Measurements from ENCODE around the gene SAC3D1. TPM values are rescaled to one million over a fixed set of nuclear protein-coding genes. Genes with fewer than 3 reads are reported as not detected.

The SAC3D1 gene
- polyA plus RNA-seq, 3 donors, result 4.4 to 14.1 (median 6.7) TPM

DNA sequence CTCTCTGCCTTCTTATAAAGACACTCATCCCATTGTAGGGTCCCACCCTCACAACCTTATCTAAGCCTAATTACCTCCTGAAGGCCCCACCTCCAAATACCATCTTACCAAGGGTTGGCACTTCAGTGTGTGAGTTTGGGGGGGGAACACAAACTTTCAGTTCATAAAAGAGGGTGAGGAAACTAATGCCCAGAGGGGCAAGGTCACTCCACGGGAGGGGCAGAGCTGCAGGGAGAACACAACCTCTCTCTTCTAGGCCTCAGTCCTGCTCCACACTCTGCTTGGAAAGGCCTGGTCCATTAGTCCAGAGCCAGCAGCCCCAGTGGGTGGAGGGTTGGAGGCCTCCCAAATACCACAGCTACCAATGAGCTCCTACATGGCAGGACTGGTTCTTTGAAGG lies 41.5 kb upstream of the SAC3D1 start:
- H3K4me2 ChIP-seq (replicated peaks; ENCODE audit: extremely low read depth, low read length, poor library complexity, severe bottlenecking), result no peak overlapping the region
- no peak overlapping the region for H3K4me3 ChIP-seq (replicated peaks in 1 of 3; ENCODE audit: low read depth in 2 of 3, low read length in 3 of 3)
- H3K4me1 ChIP-seq (ENCODE audit: control insufficient read depth in 1 of 2, insufficient read depth in 2 of 2, low read length in 2 of 2), result peaks cover 14 to 16% of the 10 kb centered on the region in 2 donors
- peaks cover 0 to 2% of the 10 kb centered on the region in 2 donors for H3K36me3 Mint-ChIP-seq
- intact Hi-C loops (cut with micrococcal nuclease), result no loop called here
- H3K27ac Mint-ChIP-seq, result no peak overlapping the region
- H3K9me3 Mint-ChIP-seq, result no peaks in the 10 kb centered on the region
- no peak overlapping the region for H3K9ac ChIP-seq (ENCODE audit: insufficient read depth, low read length, poor library complexity, severe bottlenecking)
- no peaks in the 10 kb centered on the region for H3K79me2 ChIP-seq (ENCODE audit: insufficient read depth, low read length)
- no peaks in the 10 kb centered on the region for H3K36me3 ChIP-seq (replicated peaks in 1 of 2; ENCODE audit: control insufficient read depth in 1 of 2, insufficient read depth in 2 of 2, low read length in 2 of 2)
- H4K20me1 ChIP-seq (ENCODE audit: insufficient read depth, low read length), result no peaks in the 10 kb centered on the region
- no peak for DNase-seq
- H3K9me3 ChIP-seq (replicated peaks in 1 of 2; ENCODE audit: control insufficient read depth in 1 of 2, insufficient read depth in 1 of 2, low read length in 2 of 2), result no peaks in the 10 kb centered on the region
- H3K27me3 ChIP-seq (ENCODE audit: control insufficient read depth in 2 of 2, insufficient read depth in 2 of 2, low read length in 2 of 2), result no peaks in the 10 kb centered on the region
- TF ChIP-seq, protein P1, sequence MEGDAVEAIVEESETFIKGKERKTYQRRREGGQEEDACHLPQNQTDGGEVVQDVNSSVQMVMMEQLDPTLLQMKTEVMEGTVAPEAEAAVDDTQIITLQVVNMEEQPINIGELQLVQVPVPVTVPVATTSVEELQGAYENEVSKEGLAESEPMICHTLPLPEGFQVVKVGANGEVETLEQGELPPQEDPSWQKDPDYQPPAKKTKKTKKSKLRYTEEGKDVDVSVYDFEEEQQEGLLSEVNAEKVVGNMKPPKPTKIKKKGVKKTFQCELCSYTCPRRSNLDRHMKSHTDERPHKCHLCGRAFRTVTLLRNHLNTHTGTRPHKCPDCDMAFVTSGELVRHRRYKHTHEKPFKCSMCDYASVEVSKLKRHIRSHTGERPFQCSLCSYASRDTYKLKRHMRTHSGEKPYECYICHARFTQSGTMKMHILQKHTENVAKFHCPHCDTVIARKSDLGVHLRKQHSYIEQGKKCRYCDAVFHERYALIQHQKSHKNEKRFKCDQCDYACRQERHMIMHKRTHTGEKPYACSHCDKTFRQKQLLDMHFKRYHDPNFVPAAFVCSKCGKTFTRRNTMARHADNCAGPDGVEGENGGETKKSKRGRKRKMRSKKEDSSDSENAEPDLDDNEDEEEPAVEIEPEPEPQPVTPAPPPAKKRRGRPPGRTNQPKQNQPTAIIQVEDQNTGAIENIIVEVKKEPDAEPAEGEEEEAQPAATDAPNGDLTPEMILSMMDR (IDR thresholded peaks at IDR 0.05), result no peak
- H3K27me3 Mint-ChIP-seq (ENCODE audit: low read depth in 3 of 3), result peaks cover 3 to 4% (median 4%) of the 10 kb centered on the region in 3 donors
- peaks cover 28% of the 10 kb centered on the region for H3K4me1 Mint-ChIP-seq
- no peak overlapping the region for H3K4me3 Mint-ChIP-seq
- H3K27ac ChIP-seq (ENCODE audit: low read depth in 1 of 2, low read length in 2 of 2), result no peak overlapping the region
- no CpG with 5 or more reads among the region's 1 CpG for WGBS (ENCODE audit: insufficient coverage)
- H2AFZ ChIP-seq (ENCODE audit: insufficient read depth, low read depth, low read length, poor library complexity, severe bottlenecking), result no peak overlapping the region

DNA sequence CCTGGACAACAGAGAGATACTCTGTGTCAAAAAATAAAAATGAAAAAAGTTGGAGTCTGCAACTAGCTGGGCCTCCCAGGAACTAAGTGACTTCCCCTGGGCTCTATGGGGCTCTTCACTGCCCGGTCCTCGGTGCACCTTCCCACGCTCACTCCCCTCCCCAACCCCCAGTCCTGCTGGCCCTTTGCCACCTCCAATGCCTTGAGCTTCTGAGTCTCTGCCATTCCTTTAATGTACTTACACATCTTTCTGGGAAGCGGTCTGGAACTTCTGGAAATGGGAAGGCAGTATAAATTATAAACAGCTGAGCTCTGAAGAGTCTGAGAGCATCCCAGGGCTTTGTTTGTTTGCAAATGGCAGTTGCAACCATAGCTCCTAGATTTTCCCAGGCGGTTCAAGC lies 38.3 kb upstream of the SAC3D1 start:
- H3K27ac Mint-ChIP-seq, result no peak overlapping the region
- H4K20me1 ChIP-seq (ENCODE audit: insufficient read depth, low read length), result no peaks in the 10 kb centered on the region
- intact Hi-C loops (cut with micrococcal nuclease), result no loop called here
- peaks cover 6% of the 10 kb centered on the region for H3K4me1 Mint-ChIP-seq
- no peak for DNase-seq
- TF ChIP-seq, protein P1 (IDR thresholded peaks at IDR 0.05), result no peak
- H3K27me3 Mint-ChIP-seq (ENCODE audit: low read depth in 3 of 3), result peaks cover 4 to 8% (median 6%) of the 10 kb centered on the region in 3 donors
- H3K9ac ChIP-seq (ENCODE audit: insufficient read depth, low read length, poor library complexity, severe bottlenecking), result no peak overlapping the region
- H3K36me3 Mint-ChIP-seq, result no peaks in the 10 kb centered on the region
- no peaks in the 10 kb centered on the region for H3K27me3 ChIP-seq (ENCODE audit: control insufficient read depth in 2 of 2, insufficient read depth in 2 of 2, low read length in 2 of 2)
- no peaks in the 10 kb centered on the region for H3K36me3 ChIP-seq (replicated peaks in 1 of 2; ENCODE audit: control insufficient read depth in 1 of 2, insufficient read depth in 2 of 2, low read length in 2 of 2)
- no peaks in the 10 kb centered on the region for H3K79me2 ChIP-seq (ENCODE audit: insufficient read depth, low read length)
- H2AFZ ChIP-seq (ENCODE audit: insufficient read depth, low read depth, low read length, poor library complexity, severe bottlenecking), result no peak overlapping the region
- H3K4me3 Mint-ChIP-seq, result no peak overlapping the region
- H3K9me3 ChIP-seq (replicated peaks in 1 of 2; ENCODE audit: control insufficient read depth in 1 of 2, insufficient read depth in 1 of 2, low read length in 2 of 2), result no peaks in the 10 kb centered on the region
- WGBS (ENCODE audit: insufficient coverage), result 90% methylated on average over 1 of the region's 5 CpGs
- H3K27ac ChIP-seq (ENCODE audit: low read depth in 1 of 2, low read length in 2 of 2), result no peak overlapping the region
- no peaks in the 10 kb centered on the region for H3K4me1 ChIP-seq (ENCODE audit: control insufficient read depth in 1 of 2, insufficient read depth in 2 of 2, low read length in 2 of 2)
- H3K4me2 ChIP-seq (replicated peaks; ENCODE audit: extremely low read depth, low read length, poor library complexity, severe bottlenecking), result no peak overlapping the region
- H3K4me3 ChIP-seq (replicated peaks in 1 of 3; ENCODE audit: low read depth in 2 of 3, low read length in 3 of 3), result no peak overlapping the region
- H3K9me3 Mint-ChIP-seq, result no peaks in the 10 kb centered on the region
